ENCODE data around the gene KNOP1.
"Not testable (repeated sequence)": the region's sequence is repeated elsewhere in the genome, so short reads cannot be mapped to it uniquely, and the experiment has no call there.

The KNOP1 gene

GRCh38 chr16:19683453-19684236, 34.4 kb downstream of the KNOP1 start:
- Mint-ChIP-seq H3K36me3 (peaks cover 30% of the 10 kb centered on the region), H3K4me1 (peaks cover 29% of the 10 kb centered on the region), H3K27me3 (no peaks in the 10 kb centered on the region), H3K27ac (no peak overlapping the region), H3K4me3 (no peak overlapping the region), H3K9me3 (peaks cover 4% of the 10 kb centered on the region)

- H3K27ac Mint-ChIP-seq = no peak overlapping the region
- peaks cover 31% of the 10 kb centered on the region for H3K36me3 Mint-ChIP-seq
- peaks cover 4% of the 10 kb centered on the region for H3K9me3 Mint-ChIP-seq
- H3K4me1 Mint-ChIP-seq = peaks cover 10% of the 10 kb centered on the region
- H3K27me3 Mint-ChIP-seq = no peaks in the 10 kb centered on the region
- H3K4me3 Mint-ChIP-seq = no peak overlapping the region
Observed at GRCh38 chr16:19681637-19682036, 36.4 kb downstream of the KNOP1 start.

GRCh38 chr16:19680881-19681340, 37.1 kb downstream of the KNOP1 start:
- H3K27ac Mint-ChIP-seq = peak overlapping the region; percentile 62
- peaks cover 5% of the 10 kb centered on the region for H3K4me1 Mint-ChIP-seq
- H3K9me3 Mint-ChIP-seq = peaks cover 4% of the 10 kb centered on the region
- H3K4me3 Mint-ChIP-seq = no peak overlapping the region
- no peaks in the 10 kb centered on the region for H3K27me3 Mint-ChIP-seq
- H3K36me3 Mint-ChIP-seq = peaks cover 33% of the 10 kb centered on the region

- not testable (repeated sequence) for H3K4me1 Mint-ChIP-seq, H3K27me3 Mint-ChIP-seq, H3K27ac Mint-ChIP-seq, H3K4me3 Mint-ChIP-seq, H3K9me3 Mint-ChIP-seq
- peaks cover 22% of the 10 kb centered on the region for H3K36me3 Mint-ChIP-seq
Observed at GRCh38 chr16:19679281-19679680, 38.7 kb downstream of the KNOP1 start.

- Mint-ChIP-seq H3K4me1 (peaks cover 5% of the 10 kb centered on the region), H3K27ac (no peak overlapping the region), H3K27me3 (no peaks in the 10 kb centered on the region), H3K36me3 (peaks cover 22% of the 10 kb centered on the region), H3K4me3 (no peak overlapping the region), H3K9me3 (no peaks in the 10 kb centered on the region)
Observed at GRCh38 chr16:19678804-19679203, 39.2 kb downstream of the KNOP1 start.

- Mint-ChIP-seq H3K27me3 (no peaks in the 10 kb centered on the region), H3K9me3 (no peaks in the 10 kb centered on the region), H3K36me3 (peaks cover 18% of the 10 kb centered on the region), H3K4me3 (no peak overlapping the region), H3K27ac (no peak overlapping the region), H3K4me1 (peaks cover 5% of the 10 kb centered on the region)
Observed at GRCh38 chr16:19677402-19677801, 40.6 kb downstream of the KNOP1 start.

- H3K9me3 Mint-ChIP-seq = no peaks in the 10 kb centered on the region
- no peak overlapping the region for H3K4me3 Mint-ChIP-seq
- H3K27me3 Mint-ChIP-seq = no peaks in the 10 kb centered on the region
- no peaks in the 10 kb centered on the region for H3K4me1 Mint-ChIP-seq
- H3K27ac Mint-ChIP-seq = no peak overlapping the region
- H3K36me3 Mint-ChIP-seq = peaks cover 20% of the 10 kb centered on the region
Observed at GRCh38 chr16:19674485-19674884, 43.5 kb downstream of the KNOP1 start.

- Mint-ChIP-seq H3K27me3 (no peaks in the 10 kb centered on the region), H3K27ac (no peak overlapping the region), H3K4me1 (no peaks in the 10 kb centered on the region), H3K9me3 (no peaks in the 10 kb centered on the region), H3K4me3 (no peak overlapping the region), H3K36me3 (peaks cover 25% of the 10 kb centered on the region)
Observed at GRCh38 chr16:19672378-19672777, 45.6 kb downstream of the KNOP1 start.

GRCh38 chr16:19666477-19666876, 51.5 kb downstream of the KNOP1 start:
- H3K4me3 Mint-ChIP-seq = no peak overlapping the region
- H3K27ac Mint-ChIP-seq = no peak overlapping the region
- no peaks in the 10 kb centered on the region for H3K27me3 Mint-ChIP-seq
- peaks cover 32% of the 10 kb centered on the region for H3K36me3 Mint-ChIP-seq
- no peaks in the 10 kb centered on the region for H3K4me1 Mint-ChIP-seq
- H3K9me3 Mint-ChIP-seq = peaks cover 7% of the 10 kb centered on the region

- not testable (repeated sequence) for H3K4me1 Mint-ChIP-seq, H3K4me3 Mint-ChIP-seq, H3K27ac Mint-ChIP-seq, H3K9me3 Mint-ChIP-seq, H3K27me3 Mint-ChIP-seq
- H3K36me3 Mint-ChIP-seq = peaks cover 28% of the 10 kb centered on the region
Observed at GRCh38 chr16:19665313-19665712, 52.7 kb downstream of the KNOP1 start.

GRCh38 chr16:19664166-19664565, 53.9 kb downstream of the KNOP1 start:
- Mint-ChIP-seq H3K4me1 (peaks cover 9% of the 10 kb centered on the region), H3K4me3 (no peak overlapping the region), H3K27me3 (no peaks in the 10 kb centered on the region), H3K36me3 (peaks cover 24% of the 10 kb centered on the region), H3K9me3 (peaks cover 7% of the 10 kb centered on the region), H3K27ac (no peak overlapping the region)

GRCh38 chr16:19662351-19662750, 55.7 kb downstream of the KNOP1 start:
- Mint-ChIP-seq H3K27me3 (no peaks in the 10 kb centered on the region), H3K36me3 (peaks cover 25% of the 10 kb centered on the region), H3K4me1 (peaks cover 9% of the 10 kb centered on the region), H3K9me3 (peaks cover 7% of the 10 kb centered on the region), H3K27ac (no peak overlapping the region), H3K4me3 (no peak overlapping the region)

GRCh38 chr16:19660432-19660831, 57.6 kb downstream of the KNOP1 start:
- no peaks in the 10 kb centered on the region for H3K27me3 Mint-ChIP-seq
- H3K4me3 Mint-ChIP-seq = no peak overlapping the region
- H3K9me3 Mint-ChIP-seq = peaks cover 4% of the 10 kb centered on the region
- peaks cover 21% of the 10 kb centered on the region for H3K36me3 Mint-ChIP-seq
- H3K4me1 Mint-ChIP-seq = peaks cover 9% of the 10 kb centered on the region
- no peak overlapping the region for H3K27ac Mint-ChIP-seq

GRCh38 chr16:19659554-19659953, 58.5 kb downstream of the KNOP1 start:
- Mint-ChIP-seq H3K4me1 (peaks cover 9% of the 10 kb centered on the region), H3K9me3 (no peaks in the 10 kb centered on the region), H3K4me3 (no peak overlapping the region), H3K36me3 (peaks cover 18% of the 10 kb centered on the region), H3K27ac (no peak overlapping the region), H3K27me3 (no peaks in the 10 kb centered on the region)

- Mint-ChIP-seq H3K4me3 (no peak overlapping the region), H3K4me1 (peaks cover 9% of the 10 kb centered on the region), H3K27ac (no peak overlapping the region), H3K36me3 (peaks cover 20% of the 10 kb centered on the region), H3K9me3 (no peaks in the 10 kb centered on the region), H3K27me3 (no peaks in the 10 kb centered on the region)
Observed at GRCh38 chr16:19657831-19658230, 60.2 kb downstream of the KNOP1 start.

GRCh38 chr16:19655242-19655777, 62.7 kb downstream of the KNOP1 start:
- no peaks in the 10 kb centered on the region for H3K27me3 Mint-ChIP-seq
- H3K4me1 Mint-ChIP-seq = peaks cover 1% of the 10 kb centered on the region
- no peak overlapping the region for H3K4me3 Mint-ChIP-seq
- H3K9me3 Mint-ChIP-seq = no peaks in the 10 kb centered on the region
- peaks cover 25% of the 10 kb centered on the region for H3K36me3 Mint-ChIP-seq
- H3K27ac Mint-ChIP-seq = no peak overlapping the region

All from activated naive CD4-positive, alpha-beta T cell treated with anti-CD3 and anti-CD28 coated beads, Interleukin-2, amount 50 U/mL, for 24 hours (primary cell).